ENCODE results near the gene ERMP1.

Gene ERMP1

DNA sequence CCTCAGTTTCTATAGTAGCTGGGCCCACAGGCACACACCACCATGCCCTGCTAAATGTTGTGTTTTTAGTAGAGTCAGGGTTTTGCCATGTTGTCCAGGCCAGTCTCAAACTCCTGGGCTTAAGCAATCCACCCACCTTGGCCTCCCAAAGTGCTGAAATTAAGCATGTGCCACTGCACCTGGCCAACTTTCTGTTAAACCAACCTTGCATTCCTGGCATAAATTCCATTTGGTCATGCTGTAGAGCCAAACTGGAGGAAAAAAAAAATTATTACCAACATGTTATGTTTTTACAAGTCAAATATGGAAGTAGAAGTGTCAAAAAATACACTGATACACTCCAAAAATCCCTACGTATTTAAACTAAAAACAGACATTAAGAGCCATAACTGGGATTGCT, 54.1 kb downstream of the ERMP1 start:
- no peaks in the 10 kb centered on the region for H3K4me1 ChIP-seq (ENCODE audit: insufficient read depth, low read length, poor library complexity, severe bottlenecking)
- peaks cover 5% of the 10 kb centered on the region; the same call in 1 of the 2 replicates for H3K9me3 ChIP-seq (ENCODE audit: insufficient read depth, low read depth, low read length)
- H3K4me3 ChIP-seq (ENCODE audit: low read length, poor library complexity, severe bottlenecking), result no peak overlapping the region
- peaks cover 85% of the 10 kb centered on the region for H3K36me3 ChIP-seq (ENCODE audit: insufficient read depth, low read length)
- no peaks in the 10 kb centered on the region for H3F3A ChIP-seq (ENCODE audit: low read depth)
- H3K4me2 ChIP-seq (ENCODE audit: low read depth, low read length, poor library complexity, severe bottlenecking), result no peak overlapping the region
- H2AFZ ChIP-seq (ENCODE audit: low read length), result no peak overlapping the region
- no peaks in the 10 kb centered on the region for H3K9me2 ChIP-seq (replicated peaks; ENCODE audit: low read depth, low read length)
- H3K9ac ChIP-seq (ENCODE audit: low read depth, low read length, poor library complexity, severe bottlenecking), result no peak overlapping the region
- no peaks in the 10 kb centered on the region; the same call in 1 of the 2 replicates for H3K79me2 ChIP-seq (ENCODE audit: insufficient read depth, low read length)
- no peaks in the 10 kb centered on the region for H4K20me1 ChIP-seq (ENCODE audit: insufficient read depth, low read length, poor library complexity, severe bottlenecking)
- H3K27me3 ChIP-seq (ENCODE audit: insufficient read depth, low read length, poor library complexity, severe bottlenecking), result no peaks in the 10 kb centered on the region
- TF ChIP-seq, protein P1, sequence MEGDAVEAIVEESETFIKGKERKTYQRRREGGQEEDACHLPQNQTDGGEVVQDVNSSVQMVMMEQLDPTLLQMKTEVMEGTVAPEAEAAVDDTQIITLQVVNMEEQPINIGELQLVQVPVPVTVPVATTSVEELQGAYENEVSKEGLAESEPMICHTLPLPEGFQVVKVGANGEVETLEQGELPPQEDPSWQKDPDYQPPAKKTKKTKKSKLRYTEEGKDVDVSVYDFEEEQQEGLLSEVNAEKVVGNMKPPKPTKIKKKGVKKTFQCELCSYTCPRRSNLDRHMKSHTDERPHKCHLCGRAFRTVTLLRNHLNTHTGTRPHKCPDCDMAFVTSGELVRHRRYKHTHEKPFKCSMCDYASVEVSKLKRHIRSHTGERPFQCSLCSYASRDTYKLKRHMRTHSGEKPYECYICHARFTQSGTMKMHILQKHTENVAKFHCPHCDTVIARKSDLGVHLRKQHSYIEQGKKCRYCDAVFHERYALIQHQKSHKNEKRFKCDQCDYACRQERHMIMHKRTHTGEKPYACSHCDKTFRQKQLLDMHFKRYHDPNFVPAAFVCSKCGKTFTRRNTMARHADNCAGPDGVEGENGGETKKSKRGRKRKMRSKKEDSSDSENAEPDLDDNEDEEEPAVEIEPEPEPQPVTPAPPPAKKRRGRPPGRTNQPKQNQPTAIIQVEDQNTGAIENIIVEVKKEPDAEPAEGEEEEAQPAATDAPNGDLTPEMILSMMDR (conservative IDR thresholded peaks at IDR 0.05; ENCODE audit: low read length), result no peak
- TF ChIP-seq EZH2phosphoT487 (IDR thresholded peaks at IDR 0.05; ENCODE audit: borderline replicate concordance), result no peak

DNA sequence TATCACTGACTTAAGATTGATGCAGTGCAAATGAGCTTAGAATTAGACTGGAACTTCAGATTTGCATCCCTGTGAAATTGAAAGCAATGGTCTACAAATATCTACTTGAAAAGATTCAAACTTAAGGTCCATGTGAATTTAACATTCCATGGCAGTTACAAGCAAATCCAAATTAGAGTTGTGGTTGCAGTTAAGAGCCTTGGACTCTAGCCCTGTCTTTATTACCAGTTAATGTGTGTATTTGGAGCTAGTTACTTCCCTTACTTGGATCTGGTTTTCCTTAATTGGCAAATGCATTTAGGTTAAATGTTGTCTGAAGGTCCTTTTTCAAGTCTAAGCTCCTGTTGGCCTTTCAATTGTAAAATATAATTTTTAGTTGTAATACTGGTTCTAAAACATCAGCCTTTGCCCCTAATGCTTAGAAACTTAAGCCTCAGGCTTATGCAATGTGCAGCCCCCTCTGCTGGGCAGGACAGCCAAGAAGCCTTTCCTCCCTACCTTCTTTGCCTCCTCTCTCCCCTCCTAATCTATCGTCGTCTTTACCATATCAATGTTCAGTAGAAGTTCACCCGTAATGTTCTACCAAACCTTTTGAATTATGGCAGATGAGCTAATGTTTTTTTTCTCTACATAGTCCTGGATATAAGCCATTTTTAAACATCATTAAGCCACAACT, 59.5 kb downstream of the ERMP1 start:
- Histone ChIP-seq H3K4me1 (ENCODE audit: insufficient read depth, low read length, poor library complexity, severe bottlenecking) (peaks cover 8% of the 10 kb centered on the region), H3K9ac (ENCODE audit: low read depth, low read length, poor library complexity, severe bottlenecking) (no peak overlapping the region), H4K20me1 (ENCODE audit: insufficient read depth, low read length, poor library complexity, severe bottlenecking) (no peaks in the 10 kb centered on the region), H3K9me3 (ENCODE audit: insufficient read depth, low read depth, low read length) (peaks cover 2% of the 10 kb centered on the region; the same call in 1 of the 2 replicates), H3K4me3 (ENCODE audit: low read length, poor library complexity, severe bottlenecking) (no peak overlapping the region), H3K9me2 (replicated peaks; ENCODE audit: low read depth, low read length) (no peaks in the 10 kb centered on the region), H3K36me3 (ENCODE audit: insufficient read depth, low read length) (peaks cover 76% of the 10 kb centered on the region), H3K27me3 (ENCODE audit: insufficient read depth, low read length, poor library complexity, severe bottlenecking) (no peaks in the 10 kb centered on the region), H2AFZ (ENCODE audit: low read length) (no peak overlapping the region), H3K79me2 (ENCODE audit: insufficient read depth, low read length) (no peaks in the 10 kb centered on the region), H3F3A (ENCODE audit: low read depth) (no peaks in the 10 kb centered on the region), H3K4me2 (ENCODE audit: low read depth, low read length, poor library complexity, severe bottlenecking) (no peak overlapping the region)
- no peak for TF ChIP-seq EZH2phosphoT487 (IDR thresholded peaks at IDR 0.05; ENCODE audit: borderline replicate concordance)
- TF ChIP-seq, protein P1 (conservative IDR thresholded peaks at IDR 0.05; ENCODE audit: low read length), result peak; percentile 62

DNA sequence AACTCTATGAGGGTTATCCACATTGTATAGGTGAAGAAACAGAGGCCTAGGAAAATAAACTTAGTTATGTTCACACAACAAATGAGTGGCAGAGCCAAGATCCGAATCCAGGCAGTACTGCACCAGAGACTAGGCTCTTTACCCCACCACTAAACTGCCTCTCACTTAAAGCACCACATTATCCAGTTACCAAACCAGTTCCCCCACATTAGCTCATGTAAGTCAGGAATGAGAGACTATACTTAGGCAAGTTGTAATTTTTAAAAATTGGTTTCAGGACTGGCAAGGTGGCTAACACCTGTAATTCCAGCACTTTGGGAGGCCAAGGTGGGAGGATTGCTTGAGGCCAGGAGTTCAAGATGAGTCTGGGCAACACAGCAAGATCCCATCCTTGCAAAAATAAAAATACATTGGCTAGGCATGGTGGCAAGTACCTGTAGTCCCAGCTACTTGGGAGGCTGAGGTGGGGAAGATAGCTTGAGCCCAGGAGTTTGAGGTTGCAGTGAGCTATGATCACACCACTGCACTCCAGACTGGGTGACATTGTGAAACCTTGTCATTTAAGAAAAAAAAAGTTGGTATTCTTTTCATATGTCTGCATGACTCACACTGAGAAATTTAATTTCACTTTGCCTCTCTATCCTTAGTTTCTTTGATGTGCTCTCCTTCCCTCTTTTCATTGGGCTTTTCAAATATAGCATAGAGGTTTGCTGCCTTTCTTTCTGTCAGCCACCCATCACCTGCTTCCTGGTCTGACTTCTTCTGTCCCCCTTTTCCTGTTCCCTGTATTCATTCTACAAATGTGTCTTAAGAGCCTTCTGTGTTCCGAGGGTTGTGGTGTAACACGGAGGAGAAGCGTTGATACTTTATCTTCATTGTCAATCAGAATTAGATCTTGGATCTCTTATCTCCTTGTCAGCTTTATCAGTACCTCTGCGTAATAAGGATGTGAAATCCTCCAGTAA, 64.7 kb downstream of the ERMP1 start:
- Histone ChIP-seq H3K4me3 (ENCODE audit: low read length, poor library complexity, severe bottlenecking) (no peak overlapping the region), H3K9me2 (replicated peaks; ENCODE audit: low read depth, low read length) (no peaks in the 10 kb centered on the region), H3K27me3 (ENCODE audit: insufficient read depth, low read length, poor library complexity, severe bottlenecking) (no peaks in the 10 kb centered on the region), H3K36me3 (ENCODE audit: insufficient read depth, low read length) (peaks cover 68% of the 10 kb centered on the region; the same call in 1 of the 2 replicates), H4K20me1 (ENCODE audit: insufficient read depth, low read length, poor library complexity, severe bottlenecking) (no peaks in the 10 kb centered on the region), H3K79me2 (ENCODE audit: insufficient read depth, low read length) (no peaks in the 10 kb centered on the region), H3K9ac (ENCODE audit: low read depth, low read length, poor library complexity, severe bottlenecking) (no peak overlapping the region), H3F3A (ENCODE audit: low read depth) (no peaks in the 10 kb centered on the region), H3K9me3 (ENCODE audit: insufficient read depth, low read depth, low read length) (no peaks in the 10 kb centered on the region), H3K4me1 (ENCODE audit: insufficient read depth, low read length, poor library complexity, severe bottlenecking) (peaks cover 8% of the 10 kb centered on the region), H3K4me2 (ENCODE audit: low read depth, low read length, poor library complexity, severe bottlenecking) (no peak overlapping the region), H2AFZ (ENCODE audit: low read length) (no peak overlapping the region)
- TF ChIP-seq EZH2phosphoT487 (IDR thresholded peaks at IDR 0.05; ENCODE audit: borderline replicate concordance), result no peak
- TF ChIP-seq, protein P1 (conservative IDR thresholded peaks at IDR 0.05; ENCODE audit: low read length), result no peak

Measured in Loucy (cell line).